Neural progenitor cell (in vitro differentiated cells): Measurements from ENCODE around the gene ZNF354B. TPM values are rescaled to one million over a fixed set of nuclear protein-coding genes. Genes with fewer than 3 reads are reported as not detected.

Source experiments
- DNase-seq: peaks from one replicate; pipeline ENCODE4 v3.0.0-alpha.2; 2016; ENCODE audit warnings: low spot score
- H2AFZ ChIP-seq: fragments of 200-600 bp; sonication (generic); replicated peaks from 2 replicates; pipeline ENCODE4 v1.6.1; 2016; ENCODE audit warnings: antibody characterized with exemption
- H3F3A ChIP-seq: fragments of 200-600 bp; sonication (generic); 2 replicates; pipeline ENCODE4 v1.6.1; 2016; ENCODE audit warnings: antibody characterized with exemption, low read depth
- H3K27ac ChIP-seq: fragments of 200-600 bp; sonication (generic); 2 replicates; pipeline ENCODE4 v1.5.1; 2016; ENCODE audit warnings: mild to moderate bottlenecking
- H3K27me3 ChIP-seq: fragments of 200-600 bp; sonication (generic); 2 replicates; pipeline ENCODE4 v1.6.1; 2016; ENCODE audit warnings: mild to moderate bottlenecking, moderate library complexity
- H3K36me3 ChIP-seq: fragments of 200-600 bp; sonication (generic); 2 replicates; pipeline ENCODE4 v1.5.1; 2016
- H3K4me1 ChIP-seq: fragments of 200-600 bp; sonication (generic); 2 replicates; pipeline ENCODE4 v1.6.1; 2016; ENCODE audit warnings: mixed run types
- H3K4me2 ChIP-seq: fragments of 200-600 bp; sonication (generic); 2 replicates; pipeline ENCODE4 v1.6.1; 2016
- H3K4me3 ChIP-seq: fragments of 200-600 bp; sonication (generic); 2 replicates; pipeline ENCODE4 v1.5.1; 2016
- H3K79me2 ChIP-seq: fragments of 200-600 bp; sonication (generic); 2 replicates; pipeline ENCODE4 v1.6.1; 2016; ENCODE audit warnings: low read depth
- H3K9ac ChIP-seq: fragments of 200-600 bp; sonication (generic); 2 replicates; pipeline ENCODE4 v1.6.1; 2016
- H3K9me3 ChIP-seq: fragments of 200-600 bp; sonication (generic); 2 replicates; pipeline ENCODE4 v1.5.1; 2016; ENCODE audit warnings: low read depth
- H4K20me1 ChIP-seq: fragments of 200-600 bp; sonication (generic); 2 replicates; pipeline ENCODE4 v1.6.1; 2016; ENCODE audit warnings: low read depth
- H3K27ac Mint-ChIP-seq: 3 replicates; pipeline ENCODE4 v1.8.0; 2021; ENCODE audit warnings: mixed read lengths
- H3K27me3 Mint-ChIP-seq: 2 replicates; pipeline ENCODE4 v1.8.0; 2022; ENCODE audit warnings: low read depth, mild to moderate bottlenecking, inconsistent platforms, moderate library complexity, mixed read lengths; ENCODE audit not compliant: insufficient read depth
- H3K36me3 Mint-ChIP-seq: 3 replicates; pipeline ENCODE4 v1.8.0; 2021; ENCODE audit warnings: mixed read lengths
- H3K4me1 Mint-ChIP-seq: 3 replicates; pipeline ENCODE4 v1.8.0; 2021; ENCODE audit warnings: mixed read lengths
- H3K4me3 Mint-ChIP-seq: 3 replicates; pipeline ENCODE4 v1.8.0; 2021; ENCODE audit warnings: mild to moderate bottlenecking, moderate library complexity, mixed read lengths
- H3K9me3 Mint-ChIP-seq: 3 replicates; pipeline ENCODE4 v1.8.0; 2020; ENCODE audit warnings: mixed read lengths
- EZH2 ChIP-seq: fragments of 200-600 bp; sonication (generic); IDR thresholded peaks from 2 replicates; pipeline ENCODE4 v1.6.1; 2017; ENCODE audit warnings: antibody characterized with exemption, mild to moderate bottlenecking, moderate library complexity
- EZH2phosphoT487 ChIP-seq: fragments of 200-600 bp; sonication (generic); IDR thresholded peaks from 2 replicates; pipeline ENCODE4 v1.6.1; 2017; ENCODE audit warnings: antibody characterized with exemption
- total RNA-seq: library from RNA; depleted of rRNA; stranded (reverse); fragments of >200 nt; gene quantifications from 2 replicates; pipeline ENCODE4 v1.2.3, GENCODE V29; 2015; ENCODE audit warnings: low replicate concordance
- TF ChIP-seq, protein P1 (sequence below): fragments of 200-600 bp; sonication (generic); IDR thresholded peaks from 2 replicates; pipeline ENCODE4 v1.5.1; 2017; ENCODE audit warnings: antibody characterized with exemption, mild to moderate bottlenecking

Gene ZNF354B
- total RNA-seq, 1 donor from 2014 or later, result 31.3 TPM

GRCh38 chr5:178895615-178896571 lies 36.1 kb downstream of the ZNF354B start, which contains the start of gene ZFP2:
TSS of gene ZFP2 (plus strand) at chr5:178895913. CDS start at chr5:178931314, 35,401 bp downstream.
- peak within 1 kb of the TSS; percentile 39 for H3K9ac ChIP-seq
- Mint-ChIP-seq H3K4me3 (peak within 1 kb of the TSS; percentile 94), H3K9me3 (peaks cover 49% of the 10 kb centered on the region), H3K4me1 (peaks cover 3% of the 10 kb centered on the region), H3K27ac (no peak within 1 kb of the TSS), H3K36me3 (peaks cover 44% of the 10 kb centered on the region), H3K27me3 (peaks cover 2% of the 10 kb centered on the region)
- H3K4me3 ChIP-seq, result peak within 1 kb of the TSS; percentile 79
- H3K27me3 ChIP-seq, result no peaks in the 10 kb centered on the region
- H3K36me3 ChIP-seq, result no peaks in the 10 kb centered on the region
- no peaks in the 10 kb centered on the region for H3K4me1 ChIP-seq
- peak; percentile 85 for DNase-seq
- no peaks in the 10 kb centered on the region for H3K79me2 ChIP-seq
- no peaks in the 10 kb centered on the region for H3F3A ChIP-seq
- no peak within 1 kb of the TSS for H3K27ac ChIP-seq
- no peaks in the 10 kb centered on the region for H4K20me1 ChIP-seq
- no peaks in the 10 kb centered on the region for H3K9me3 ChIP-seq
- peak within 1 kb of the TSS; percentile 99 for H2AFZ ChIP-seq
- peak within 1 kb of the TSS; percentile 79 for H3K4me2 ChIP-seq
- TF ChIP-seq, protein P1, sequence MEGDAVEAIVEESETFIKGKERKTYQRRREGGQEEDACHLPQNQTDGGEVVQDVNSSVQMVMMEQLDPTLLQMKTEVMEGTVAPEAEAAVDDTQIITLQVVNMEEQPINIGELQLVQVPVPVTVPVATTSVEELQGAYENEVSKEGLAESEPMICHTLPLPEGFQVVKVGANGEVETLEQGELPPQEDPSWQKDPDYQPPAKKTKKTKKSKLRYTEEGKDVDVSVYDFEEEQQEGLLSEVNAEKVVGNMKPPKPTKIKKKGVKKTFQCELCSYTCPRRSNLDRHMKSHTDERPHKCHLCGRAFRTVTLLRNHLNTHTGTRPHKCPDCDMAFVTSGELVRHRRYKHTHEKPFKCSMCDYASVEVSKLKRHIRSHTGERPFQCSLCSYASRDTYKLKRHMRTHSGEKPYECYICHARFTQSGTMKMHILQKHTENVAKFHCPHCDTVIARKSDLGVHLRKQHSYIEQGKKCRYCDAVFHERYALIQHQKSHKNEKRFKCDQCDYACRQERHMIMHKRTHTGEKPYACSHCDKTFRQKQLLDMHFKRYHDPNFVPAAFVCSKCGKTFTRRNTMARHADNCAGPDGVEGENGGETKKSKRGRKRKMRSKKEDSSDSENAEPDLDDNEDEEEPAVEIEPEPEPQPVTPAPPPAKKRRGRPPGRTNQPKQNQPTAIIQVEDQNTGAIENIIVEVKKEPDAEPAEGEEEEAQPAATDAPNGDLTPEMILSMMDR, result no peak
- TF ChIP-seq EZH2 (no peak), EZH2phosphoT487 (no peak)

DNA sequence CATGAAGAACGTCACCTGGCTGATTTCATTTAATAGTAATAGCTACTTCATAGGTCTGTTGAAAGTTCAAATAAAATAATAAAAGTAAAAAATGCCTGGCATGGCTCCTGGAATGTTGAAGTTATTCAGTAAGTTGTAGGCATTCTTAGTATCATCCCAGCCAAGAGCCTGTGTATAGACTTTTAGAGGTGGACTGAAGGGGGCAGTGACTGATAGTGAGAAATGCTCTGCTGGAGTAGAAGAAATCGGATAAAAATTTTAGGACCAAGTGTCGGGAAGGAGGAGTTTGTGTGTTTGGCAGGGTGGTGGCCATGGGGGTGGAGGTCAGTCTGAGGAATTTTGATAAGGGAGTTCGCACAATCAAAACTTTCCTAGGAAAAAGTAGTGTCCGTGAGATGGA lies 39.5 kb downstream of the ZNF354B start:
- Histone ChIP-seq H3K4me3 (no peak overlapping the region), H3K4me2 (no peak overlapping the region), H3K36me3 (no peaks in the 10 kb centered on the region), H3K79me2 (no peaks in the 10 kb centered on the region), H3K9ac (no peak overlapping the region), H3K9me3 (no peaks in the 10 kb centered on the region), H3F3A (no peaks in the 10 kb centered on the region), H3K27me3 (no peaks in the 10 kb centered on the region), H3K4me1 (no peaks in the 10 kb centered on the region), H2AFZ (no peak overlapping the region), H4K20me1 (no peaks in the 10 kb centered on the region), H3K27ac (no peak overlapping the region)
- no peak for DNase-seq
- Mint-ChIP-seq H3K27me3 (peaks cover 2% of the 10 kb centered on the region), H3K4me1 (peaks cover 3% of the 10 kb centered on the region), H3K27ac (no peak overlapping the region), H3K4me3 (no peak overlapping the region), H3K9me3 (peaks cover 61% of the 10 kb centered on the region), H3K36me3 (peaks cover 48% of the 10 kb centered on the region)
- TF ChIP-seq, protein P1, result no peak
- no peak for TF ChIP-seq EZH2phosphoT487
- no peak for TF ChIP-seq EZH2

- no peaks in the 10 kb centered on the region for H3K4me1 ChIP-seq
- H4K20me1 ChIP-seq, result no peaks in the 10 kb centered on the region
- no peaks in the 10 kb centered on the region for H3F3A ChIP-seq
- H3K27ac Mint-ChIP-seq, result no peak overlapping the region
- TF ChIP-seq EZH2phosphoT487, result no peak
- TF ChIP-seq, protein P1, result no peak
- no peak overlapping the region for H3K4me3 Mint-ChIP-seq
- H3K36me3 ChIP-seq, result no peaks in the 10 kb centered on the region
- no peaks in the 10 kb centered on the region for H3K27me3 ChIP-seq
- no peaks in the 10 kb centered on the region for H3K27me3 Mint-ChIP-seq
- H3K9me3 ChIP-seq, result peaks cover 12% of the 10 kb centered on the region
- H3K4me3 ChIP-seq, result no peak overlapping the region
- no peaks in the 10 kb centered on the region for H3K79me2 ChIP-seq
- no peak overlapping the region for H3K27ac ChIP-seq
- no peak overlapping the region for H2AFZ ChIP-seq
- H3K9ac ChIP-seq, result no peak overlapping the region
- H3K9me3 Mint-ChIP-seq, result peaks cover 68% of the 10 kb centered on the region
- no peaks in the 10 kb centered on the region for H3K4me1 Mint-ChIP-seq
- no peak for DNase-seq
- peaks cover 40% of the 10 kb centered on the region for H3K36me3 Mint-ChIP-seq
- no peak overlapping the region for H3K4me2 ChIP-seq
Observed at GRCh38 chr5:178902849-178903248, 43.1 kb downstream of the ZNF354B start.
